Measurements from ENCODE around the gene CHI3L2.

Gene CHI3L2

GRCh38 chr1:111227434-111227833 lies at the start of gene CHI3L2:
TSS of gene CHI3L2 (plus strand) at chr1:111227713. CDS start at chr1:111227730, 17 bp downstream.
- DNase-seq, result no peak

DNA sequence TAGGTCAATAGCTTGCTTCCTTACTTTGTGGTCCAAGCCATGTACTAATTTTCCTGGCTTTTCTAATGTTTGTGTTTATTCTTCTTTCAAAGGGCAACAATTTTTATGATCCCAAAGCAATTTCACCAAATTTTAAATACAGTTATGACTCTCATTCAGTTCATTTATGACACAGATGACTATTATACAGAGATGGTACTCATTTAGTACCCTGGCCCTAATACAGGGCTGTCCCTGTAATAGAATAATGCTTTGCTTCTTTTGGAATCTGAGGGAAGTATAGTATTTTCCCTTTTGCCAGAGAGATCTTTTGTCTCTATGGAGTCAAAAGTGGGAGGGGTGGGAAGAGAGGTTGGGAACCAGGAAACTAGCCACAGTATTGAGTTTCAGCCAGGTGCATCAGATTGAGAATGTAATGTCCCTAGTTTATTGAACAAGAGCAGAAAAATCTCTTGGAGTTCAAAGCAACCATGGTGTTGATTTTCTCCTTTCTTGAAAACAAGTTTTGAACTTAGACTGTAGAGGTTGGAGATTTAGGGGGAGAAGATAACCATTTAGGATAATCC lies 47.5 kb upstream of the CHI3L2 start:
- DNase-seq, result no peak

DNA sequence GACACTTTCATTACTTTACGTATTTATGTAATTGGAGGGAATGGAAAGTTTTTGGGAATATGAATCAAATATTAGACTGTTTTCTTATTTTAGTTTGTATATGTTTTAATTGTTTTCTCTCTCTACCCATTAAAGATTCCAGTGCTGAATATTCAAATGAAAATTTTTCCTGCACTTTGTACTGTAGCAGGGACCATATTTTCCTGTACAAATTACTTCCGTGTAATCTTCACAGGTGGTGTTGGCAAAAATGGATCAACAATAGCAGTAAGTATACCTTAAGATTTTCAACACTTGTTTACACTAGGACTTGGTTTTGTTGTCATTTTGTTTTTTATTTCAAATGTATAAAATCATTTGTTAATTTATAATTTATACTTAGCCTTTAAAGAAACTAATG lies 45.5 kb upstream of the CHI3L2 start:
- DNase-seq, result no peak

DNA sequence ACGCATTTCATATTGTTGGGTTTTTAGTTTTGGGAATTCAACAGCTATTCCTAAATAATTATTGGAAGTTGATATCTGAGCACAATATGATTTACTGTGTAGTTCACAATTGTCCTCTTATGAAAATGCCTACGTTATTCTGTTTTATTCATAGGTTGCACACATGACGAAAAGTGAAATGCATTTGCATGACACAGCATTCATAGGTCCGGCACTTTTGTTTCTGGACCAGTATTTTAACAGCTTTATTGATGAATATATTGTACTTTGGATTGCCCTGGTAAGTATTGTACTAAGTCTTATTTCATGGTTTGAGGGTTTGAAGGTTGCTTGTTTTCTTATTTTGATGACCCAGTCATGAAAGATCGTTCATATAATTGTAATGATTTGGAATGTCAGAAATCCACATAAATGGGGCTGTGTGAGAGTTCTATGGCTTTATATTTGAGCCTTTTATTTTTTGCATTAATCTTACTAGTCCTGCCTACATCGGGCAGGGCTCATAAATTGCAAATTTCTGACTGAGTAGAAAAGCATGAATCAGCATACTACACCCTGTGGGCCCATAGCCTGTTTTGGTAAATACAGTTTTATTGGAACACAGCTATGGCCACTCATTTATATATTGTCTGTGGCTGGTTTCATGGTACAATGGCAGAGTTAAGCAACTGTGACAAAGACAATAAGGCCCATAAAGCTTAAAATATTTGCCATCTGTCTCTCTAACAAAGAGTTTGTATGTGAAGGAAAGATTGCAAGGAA lies 44.0 kb upstream of the CHI3L2 start:
- DNase-seq, result no peak

GRCh38 chr1:111184663-111185062 lies 42.9 kb upstream of the CHI3L2 start:
- no peak for DNase-seq

DNA sequence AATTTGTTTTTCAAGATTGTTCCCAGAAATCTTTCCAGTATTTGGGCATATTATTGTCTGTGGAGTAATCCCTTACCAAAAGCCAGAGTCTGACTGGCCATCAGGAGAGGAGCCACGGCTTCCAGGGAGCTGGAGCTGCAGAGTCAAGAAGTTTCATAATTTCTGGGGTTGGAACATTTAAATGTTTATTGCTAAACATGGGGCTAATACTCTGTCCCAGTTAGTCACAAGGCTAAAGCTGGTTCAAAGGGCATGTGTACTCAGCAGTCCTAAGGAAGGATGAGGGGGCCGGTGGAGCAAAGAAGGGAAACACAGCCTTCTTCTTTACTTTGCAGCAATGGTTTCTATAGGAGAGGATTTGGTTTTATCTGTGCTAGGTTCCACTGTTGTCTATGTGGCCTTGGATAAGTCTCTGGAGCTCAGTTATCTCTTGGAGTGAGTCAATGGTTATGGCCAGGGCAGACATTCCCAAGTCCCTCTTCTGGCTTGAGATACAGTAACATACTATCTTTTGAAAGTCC lies 36.5 kb upstream of the CHI3L2 start:
- DNase-seq, result no peak

GRCh38 chr1:111191496-111191895 lies 36.0 kb upstream of the CHI3L2 start:
- DNase-seq, result no peak

DNA sequence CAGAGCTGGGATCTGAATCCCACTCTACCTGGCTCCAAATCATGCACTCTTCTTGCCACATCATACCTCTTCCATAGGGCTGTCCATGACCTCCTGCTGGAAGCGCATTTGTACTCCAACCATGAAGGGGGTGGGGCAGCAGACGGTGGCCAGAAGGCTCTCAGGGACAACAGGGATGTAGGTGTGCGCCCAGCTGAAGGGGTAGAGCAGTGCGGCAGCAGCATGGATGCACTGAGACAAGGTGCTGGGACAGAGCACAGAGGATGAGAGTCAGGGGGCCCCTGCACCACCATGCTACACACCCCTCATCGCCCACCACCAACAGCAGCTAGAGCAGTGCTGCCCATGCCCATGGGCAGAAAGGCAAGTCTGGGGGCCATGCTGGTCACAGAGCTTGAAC lies 35.4 kb upstream of the CHI3L2 start:
- DNase-seq, result no peak

DNA sequence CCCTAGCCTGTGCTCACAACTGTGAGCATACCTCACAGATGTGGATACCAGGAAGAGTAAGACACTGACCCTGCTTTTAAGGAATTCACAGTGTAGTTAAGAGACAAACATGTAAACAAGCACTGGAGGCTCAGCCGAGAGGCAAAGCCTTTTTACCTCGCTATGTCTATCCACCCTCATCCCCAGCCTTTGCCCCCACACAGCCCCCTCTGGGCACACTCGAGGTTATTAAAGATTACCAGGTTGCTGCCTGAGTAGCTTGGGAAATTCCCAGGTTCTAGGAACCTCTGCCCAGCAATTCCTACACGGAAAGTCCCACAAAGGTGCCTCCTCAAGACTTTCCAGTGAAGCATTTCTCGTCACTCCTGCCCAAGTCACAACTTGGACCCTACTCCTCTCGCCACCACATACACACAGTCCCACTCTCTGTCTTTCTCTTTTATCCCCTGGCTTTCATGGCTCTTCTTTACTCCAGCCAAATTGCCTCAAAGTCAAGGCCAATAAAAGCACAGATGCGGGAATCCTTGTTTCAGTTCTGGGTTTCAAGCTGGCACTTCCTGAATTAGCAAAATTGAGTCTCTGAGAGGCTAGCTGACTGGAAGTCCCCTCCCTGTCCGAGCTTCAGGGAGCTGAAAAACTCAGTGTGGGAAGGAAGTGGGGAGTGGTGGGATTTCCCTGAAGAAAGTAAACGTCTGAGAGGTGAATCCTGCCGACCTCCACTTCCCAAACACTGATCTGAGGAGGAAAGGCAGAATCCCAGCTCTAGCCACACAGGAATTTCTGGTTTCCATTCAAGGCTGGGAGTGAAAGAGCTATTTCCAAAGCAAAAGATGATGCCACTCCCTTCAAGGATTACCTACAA lies 34.6 kb upstream of the CHI3L2 start:
- DNase-seq, result no peak

DNA sequence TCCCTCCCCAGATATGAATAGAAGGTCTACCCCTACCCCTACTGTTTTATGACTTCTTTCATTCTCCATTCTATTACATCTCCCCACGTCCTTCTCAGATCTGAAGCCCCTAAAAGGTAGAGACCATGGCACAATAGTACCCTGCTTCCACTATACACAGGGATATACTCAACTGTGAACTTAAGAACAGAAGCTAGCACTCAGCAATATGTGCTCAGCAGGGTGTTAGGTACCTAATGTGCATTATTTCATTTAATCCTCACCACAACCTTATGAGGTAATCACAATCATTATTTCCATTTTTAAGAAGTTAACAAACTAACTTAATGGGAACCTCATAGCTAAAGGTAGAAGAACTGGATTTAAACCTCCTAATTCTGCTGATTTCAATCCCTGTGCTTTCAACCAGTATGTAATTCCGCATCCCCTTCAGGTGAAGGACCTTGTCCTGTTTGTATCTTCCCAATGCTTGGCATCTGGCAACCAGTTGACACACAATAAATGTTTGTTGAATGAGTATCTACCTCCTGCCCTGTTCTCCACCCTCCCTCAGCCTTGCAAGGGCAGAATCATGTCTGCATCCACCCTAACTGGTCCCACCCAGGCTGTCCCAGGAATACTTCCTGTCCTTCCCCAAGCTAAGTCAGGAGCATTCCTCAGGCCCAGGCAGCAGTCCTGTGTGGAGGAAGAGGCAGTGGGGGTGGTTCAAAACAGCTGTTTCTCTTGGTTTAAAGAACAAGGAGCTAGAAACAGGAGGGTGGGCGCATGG lies 33.6 kb upstream of the CHI3L2 start:
- no peak for DNase-seq

DNA sequence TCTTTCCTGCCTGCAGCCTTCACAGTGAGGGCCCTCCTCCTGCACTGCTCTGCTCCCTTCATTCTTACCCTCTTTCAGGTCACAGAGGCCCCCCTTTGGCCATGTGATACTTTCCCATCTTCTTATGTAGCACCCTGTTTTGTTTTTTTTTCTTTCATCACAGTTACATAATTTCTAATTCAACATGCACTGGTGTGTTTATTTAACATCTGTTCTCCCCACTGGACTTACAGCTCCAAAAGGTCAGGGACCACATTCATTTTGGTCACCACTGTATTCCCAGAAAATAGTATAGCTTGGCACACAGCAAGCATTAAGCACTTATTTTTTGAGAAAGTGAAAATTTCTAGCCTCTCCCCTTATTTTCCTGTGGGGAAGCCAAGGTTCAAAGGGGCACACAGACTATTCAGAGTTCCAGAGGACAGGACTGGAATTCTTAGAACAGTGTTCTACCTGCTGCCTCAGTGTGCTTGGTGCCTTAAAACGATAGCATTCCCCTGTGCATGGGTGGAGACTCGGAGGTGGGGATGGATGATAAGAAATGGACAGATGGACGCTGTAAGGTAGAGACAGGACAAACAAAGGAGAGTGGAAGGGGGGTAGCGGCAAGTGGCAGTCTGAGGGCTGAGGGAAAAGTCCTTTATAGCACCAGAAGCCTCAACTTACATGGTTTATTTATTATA lies 32.4 kb upstream of the CHI3L2 start:
- DNase-seq, result no peak

- DNase-seq, result no peak
Measured at GRCh38 chr1:111196213-111196612, 31.3 kb upstream of the CHI3L2 start.

GRCh38 chr1:111197598-111198284 lies 29.8 kb upstream of the CHI3L2 start:
- no peak for DNase-seq

DNA sequence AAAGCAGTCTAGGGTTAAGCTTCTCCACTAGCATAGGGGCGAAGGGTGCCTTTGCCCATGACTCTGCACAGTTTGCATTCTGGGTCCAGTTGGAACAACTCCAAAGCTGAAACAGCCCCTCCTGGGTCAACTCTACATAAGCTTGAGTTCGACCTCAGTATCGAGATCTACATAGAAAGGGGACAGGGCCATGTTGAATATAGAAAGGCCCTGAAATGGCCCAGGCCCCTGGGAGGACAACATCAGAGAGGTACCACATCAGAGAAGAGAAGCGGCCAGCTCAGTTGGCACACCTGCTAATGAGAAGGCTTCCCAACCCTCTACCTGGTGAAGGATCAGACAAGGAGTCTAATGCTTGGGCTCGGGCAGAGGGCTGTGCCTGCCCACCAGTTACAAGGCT lies 28.7 kb upstream of the CHI3L2 start:
- DNase-seq, result no peak

DNA sequence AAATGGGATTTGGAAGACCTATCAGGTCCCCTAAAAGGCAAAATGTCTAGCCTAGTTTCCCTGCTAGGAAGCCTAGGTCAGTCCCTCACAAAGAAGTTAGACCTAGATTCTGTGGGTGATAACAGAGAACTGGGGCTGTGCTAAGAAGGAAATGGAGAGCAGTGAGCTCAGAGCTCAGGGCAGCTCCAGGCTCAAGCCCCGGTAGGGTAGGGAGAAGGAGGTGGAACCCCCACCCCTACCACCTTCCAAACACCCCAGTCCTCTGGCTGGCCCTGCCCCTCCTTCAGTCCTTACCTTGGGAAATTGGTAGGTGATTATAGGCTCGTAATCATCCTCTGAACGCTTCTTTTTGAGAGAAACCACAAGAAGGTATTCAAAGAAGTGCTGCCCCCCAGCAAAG lies 28.2 kb upstream of the CHI3L2 start:
- no peak for DNase-seq

- no peak for DNase-seq
Measured at GRCh38 chr1:111199881-111200801, 27.4 kb upstream of the CHI3L2 start, which contains the start of gene DENND2D. TSS of gene DENND2D (minus strand) at chr1:111200646. CDS start at chr1:111200459, 187 bp downstream.

DNA sequence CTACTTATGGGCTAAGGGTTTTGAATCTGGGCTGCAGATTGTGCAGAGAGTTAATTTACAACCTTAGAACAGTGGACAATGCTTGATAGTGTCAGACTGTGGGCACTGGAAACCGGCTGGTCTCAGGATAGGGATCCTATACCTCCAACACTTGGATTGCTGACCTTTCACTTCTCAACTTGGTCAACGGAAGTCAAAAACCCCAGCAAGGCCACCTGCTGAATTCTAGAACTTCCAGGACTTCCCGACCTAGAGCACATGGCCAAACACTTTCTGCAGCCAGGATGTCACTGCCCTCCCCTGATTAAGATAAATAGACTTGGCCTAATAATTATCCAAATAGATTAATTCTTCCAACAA lies 26.7 kb upstream of the CHI3L2 start:
- no peak for DNase-seq

- no peak for DNase-seq
Measured at GRCh38 chr1:111201275-111202090, 26.0 kb upstream of the CHI3L2 start.

GRCh38 chr1:111202366-111202706 lies 25.2 kb upstream of the CHI3L2 start:
- no peak for DNase-seq

Measured in NCI-H2081 (cell line).